ENCODE results near the gene RNASE13. TPM values are rescaled to one million over a fixed set of nuclear protein-coding genes. Genes with fewer than 3 reads are reported as not detected.

Gene RNASE13
- total RNA-seq, 4 donors from 2014 or later, result 0.29 TPM; not detected in 3

GRCh38 chr14:21023174-21023573 lies 11.4 kb downstream of the RNASE13 start:
- DNase-seq (ENCODE audit: low spot score in 2 of 2), result peak in 1 of 2 donors; percentile 58
- Histone ChIP-seq H3K27ac (peak overlapping the region; percentile 94), H3K36me3 (peaks cover 36% of the 10 kb centered on the region), H3K4me1 (peaks cover 58% of the 10 kb centered on the region), H3K9me3 (no peaks in the 10 kb centered on the region), H3K27me3 (no peaks in the 10 kb centered on the region), H3K4me3 (peak overlapping the region; percentile 86)
- no peak for TF ChIP-seq EP300 (IDR thresholded peaks at IDR 0.05)
- WGBS, result 66% methylated on average over 7 of the region's 7 CpGs

- WGBS, result 79% methylated on average over 5 of the region's 5 CpGs
- H3K27me3 ChIP-seq, result no peaks in the 10 kb centered on the region
- DNase-seq (ENCODE audit: low spot score in 2 of 2), result no peak
- no peaks in the 10 kb centered on the region for H3K9me3 ChIP-seq
- H3K36me3 ChIP-seq, result peaks cover 41% of the 10 kb centered on the region
- TF ChIP-seq EP300 (IDR thresholded peaks at IDR 0.05), result no peak
- H3K4me3 ChIP-seq, result peak overlapping the region; percentile 86
- peak overlapping the region; percentile 94 for H3K27ac ChIP-seq
- peaks cover 58% of the 10 kb centered on the region for H3K4me1 ChIP-seq
These were observed 11.9 kb downstream of the RNASE13 start for GRCh38 chr14:21022686-21023085.

- peak overlapping the region; percentile 94 for H3K27ac ChIP-seq
- peaks cover 50% of the 10 kb centered on the region for H3K4me1 ChIP-seq
- TF ChIP-seq POLR2AphosphoS5 (IDR thresholded peaks at IDR 0.05) (no peak), CTCF (IDR thresholded peaks at IDR 0.05) (no peak)
- peaks cover 49% of the 10 kb centered on the region for H3K36me3 ChIP-seq
- H3K9me3 ChIP-seq, result no peaks in the 10 kb centered on the region
- no peak overlapping the region for H3K4me3 ChIP-seq
- DNase-seq (ENCODE audit: low spot score in 2 of 2), result peak in 1 of 2 donors; percentile 62
- 81% methylated on average over 5 of the region's 5 CpGs for WGBS
- no peaks in the 10 kb centered on the region for H3K27me3 ChIP-seq
These were observed 13.5 kb downstream of the RNASE13 start for GRCh38 chr14:21020977-21021545.

- H3K9me3 ChIP-seq, result no peaks in the 10 kb centered on the region
- H3K27me3 ChIP-seq, result no peaks in the 10 kb centered on the region
- H3K4me3 ChIP-seq, result no peak overlapping the region
- no peak overlapping the region for H3K27ac ChIP-seq
- 61% methylated on average over 1 of the region's 1 CpG for WGBS
- H3K36me3 ChIP-seq, result peaks cover 50% of the 10 kb centered on the region
- DNase-seq (ENCODE audit: low spot score in 2 of 2), result peak in 1 of 2 donors; percentile 40
- peaks cover 44% of the 10 kb centered on the region for H3K4me1 ChIP-seq
- no peak for TF ChIP-seq EP300 (IDR thresholded peaks at IDR 0.05)
- TF ChIP-seq POLR2A (IDR thresholded peaks at IDR 0.05), result no peak
- TF ChIP-seq POLR2AphosphoS5 (IDR thresholded peaks at IDR 0.05), result no peak
- no peak for TF ChIP-seq CTCF (IDR thresholded peaks at IDR 0.05)
These were observed 15.2 kb downstream of the RNASE13 start for GRCh38 chr14:21019366-21019765.

GRCh38 chr14:21018781-21019180 lies 15.8 kb downstream of the RNASE13 start:
- Histone ChIP-seq H3K4me3 (no peak overlapping the region), H3K36me3 (peaks cover 50% of the 10 kb centered on the region), H3K4me1 (peaks cover 38% of the 10 kb centered on the region), H3K9me3 (no peaks in the 10 kb centered on the region), H3K27ac (no peak overlapping the region), H3K27me3 (no peaks in the 10 kb centered on the region)
- WGBS, result 90% methylated on average over 3 of the region's 3 CpGs
- no peak for TF ChIP-seq POLR2A (IDR thresholded peaks at IDR 0.05)
- TF ChIP-seq CTCF (IDR thresholded peaks at IDR 0.05), result no peak
- peak in 1 of 2 donors; percentile 12 for DNase-seq (ENCODE audit: low spot score in 2 of 2)

- H3K36me3 ChIP-seq, result peaks cover 50% of the 10 kb centered on the region
- TF ChIP-seq CTCF (IDR thresholded peaks at IDR 0.05), result no peak
- H3K27me3 ChIP-seq, result no peaks in the 10 kb centered on the region
- peak in 1 of 2 donors; percentile 53 for DNase-seq (ENCODE audit: low spot score in 2 of 2)
- no peak overlapping the region for H3K27ac ChIP-seq
- no peaks in the 10 kb centered on the region for H3K9me3 ChIP-seq
- peaks cover 33% of the 10 kb centered on the region for H3K4me1 ChIP-seq
- WGBS, result 76% methylated on average over 7 of the region's 7 CpGs
- H3K4me3 ChIP-seq, result no peak overlapping the region
These were observed 16.3 kb downstream of the RNASE13 start for GRCh38 chr14:21018286-21018685.

Data from suprapubic skin (tissue), 4 donors.